Measurements from ENCODE around the gene ITPKC. TPM values are rescaled to one million over a fixed set of nuclear protein-coding genes. Genes with fewer than 3 reads are reported as not detected.
A peak's percentile ranks its signal among the peaks of the same experiment; 100 is the strongest.

ITPKC gene
- total and polyA plus RNA-seq, 9 of the 15 experiments (the other 6 are each of a cell fraction or from before 2014, with no cell fraction given) = 0.08 to 9.3 (median 5.8) TPM

DNA sequence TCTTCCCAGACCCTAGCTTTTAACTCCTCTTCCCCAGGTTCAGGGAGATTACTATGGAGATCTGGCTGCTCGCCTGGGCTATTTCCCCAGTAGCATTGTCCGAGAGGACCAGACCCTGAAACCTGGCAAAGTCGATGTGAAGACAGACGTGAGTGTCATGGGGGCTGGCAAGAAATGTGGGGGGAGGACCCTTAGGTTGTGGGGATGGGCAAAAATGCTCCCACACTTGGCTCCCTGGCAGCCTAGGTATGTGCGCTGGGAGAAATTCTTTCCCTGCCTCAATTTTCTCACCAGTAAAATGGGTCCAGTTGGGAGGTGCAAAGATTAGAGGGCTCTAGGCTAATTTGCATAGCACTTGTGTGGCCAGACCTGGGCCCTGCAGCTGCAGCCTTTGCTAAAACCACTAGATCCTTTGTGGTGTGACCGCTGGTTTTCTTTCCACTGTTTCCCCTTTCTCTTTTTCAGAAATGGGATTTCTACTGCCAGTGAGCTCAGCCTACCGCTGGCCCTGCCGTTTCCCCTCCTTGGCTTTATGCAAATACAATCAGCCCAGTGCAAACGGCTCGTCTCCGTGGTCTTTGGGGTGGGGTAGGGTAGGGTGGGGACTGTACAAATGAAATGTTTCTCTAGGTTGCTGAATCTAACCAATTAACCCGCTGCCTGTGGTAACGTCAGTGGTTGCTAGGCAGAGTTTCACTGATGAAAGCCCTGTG, 60.2 kb downstream of the ITPKC start (continued):
- TF ChIP-seq AFF1 (IDR thresholded peaks at IDR 0.05; ENCODE audit: low read depth in 1 of 2, partially characterized antibody in 2 of 2) (peak in 1 of 2 experiments; percentile 39), ZBTB12 (CRISPR knock-in tag; IDR thresholded peaks at IDR 0.05) (peak; percentile 79), MCM2 (IDR thresholded peaks at IDR 0.05; ENCODE audit: low read depth) (no peak), FOXK1 (CRISPR knock-in tag; IDR thresholded peaks at IDR 0.05; ENCODE audit: borderline replicate concordance) (no peak), STAG1 (CRISPR knock-in tag; IDR thresholded peaks at IDR 0.05; ENCODE audit: borderline replicate concordance) (no peak), PHF8 (IDR thresholded peaks at IDR 0.05; ENCODE audit: borderline replicate concordance, low read length) (no peak), ATF6 (CRISPR knock-in tag; IDR thresholded peaks at IDR 0.05) (no peak), PHF20 (IDR thresholded peaks at IDR 0.05; ENCODE audit: partially characterized antibody) (peak; percentile 37), GATAD2A (IDR thresholded peaks at IDR 0.05) (no peak), SRSF1 (IDR thresholded peaks at IDR 0.05; ENCODE audit: low read depth, low read length) (no peak), IRF1 (CRISPR knock-in tag; IDR thresholded peaks at IDR 0.05; ENCODE audit: borderline replicate concordance) (no peak)
- TF ChIP-seq, protein P1, sequence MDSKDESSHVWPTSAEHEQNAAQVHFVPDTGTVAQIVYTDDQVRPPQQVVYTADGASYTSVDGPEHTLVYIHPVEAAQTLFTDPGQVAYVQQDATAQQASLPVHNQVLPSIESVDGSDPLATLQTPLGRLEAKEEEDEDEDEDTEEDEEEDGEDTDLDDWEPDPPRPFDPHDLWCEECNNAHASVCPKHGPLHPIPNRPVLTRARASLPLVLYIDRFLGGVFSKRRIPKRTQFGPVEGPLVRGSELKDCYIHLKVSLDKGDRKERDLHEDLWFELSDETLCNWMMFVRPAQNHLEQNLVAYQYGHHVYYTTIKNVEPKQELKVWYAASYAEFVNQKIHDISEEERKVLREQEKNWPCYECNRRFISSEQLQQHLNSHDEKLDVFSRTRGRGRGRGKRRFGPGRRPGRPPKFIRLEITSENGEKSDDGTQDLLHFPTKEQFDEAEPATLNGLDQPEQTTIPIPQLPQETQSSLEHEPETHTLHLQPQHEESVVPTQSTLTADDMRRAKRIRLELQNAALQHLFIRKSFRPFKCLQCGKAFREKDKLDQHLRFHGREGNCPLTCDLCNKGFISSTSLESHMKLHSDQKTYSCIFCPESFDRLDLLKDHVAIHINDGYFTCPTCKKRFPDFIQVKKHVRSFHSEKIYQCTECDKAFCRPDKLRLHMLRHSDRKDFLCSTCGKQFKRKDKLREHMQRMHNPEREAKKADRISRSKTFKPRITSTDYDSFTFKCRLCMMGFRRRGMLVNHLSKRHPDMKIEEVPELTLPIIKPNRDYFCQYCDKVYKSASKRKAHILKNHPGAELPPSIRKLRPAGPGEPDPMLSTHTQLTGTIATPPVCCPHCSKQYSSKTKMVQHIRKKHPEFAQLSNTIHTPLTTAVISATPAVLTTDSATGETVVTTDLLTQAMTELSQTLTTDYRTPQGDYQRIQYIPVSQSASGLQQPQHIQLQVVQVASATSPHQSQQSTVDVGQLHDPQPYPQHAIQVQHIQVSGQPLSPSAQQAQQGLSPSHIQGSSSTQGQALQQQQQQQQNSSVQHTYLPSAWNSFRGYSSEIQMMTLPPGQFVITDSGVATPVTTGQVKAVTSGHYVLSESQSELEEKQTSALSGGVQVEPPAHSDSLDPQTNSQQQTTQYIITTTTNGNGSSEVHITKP (IDR thresholded peaks at IDR 0.05; ENCODE audit: partially characterized antibody) = peak; percentile 11
- TF ChIP-seq, protein P2, sequence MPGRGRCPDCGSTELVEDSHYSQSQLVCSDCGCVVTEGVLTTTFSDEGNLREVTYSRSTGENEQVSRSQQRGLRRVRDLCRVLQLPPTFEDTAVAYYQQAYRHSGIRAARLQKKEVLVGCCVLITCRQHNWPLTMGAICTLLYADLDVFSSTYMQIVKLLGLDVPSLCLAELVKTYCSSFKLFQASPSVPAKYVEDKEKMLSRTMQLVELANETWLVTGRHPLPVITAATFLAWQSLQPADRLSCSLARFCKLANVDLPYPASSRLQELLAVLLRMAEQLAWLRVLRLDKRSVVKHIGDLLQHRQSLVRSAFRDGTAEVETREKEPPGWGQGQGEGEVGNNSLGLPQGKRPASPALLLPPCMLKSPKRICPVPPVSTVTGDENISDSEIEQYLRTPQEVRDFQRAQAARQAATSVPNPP (IDR thresholded peaks at IDR 0.05; ENCODE audit: borderline replicate concordance, insufficient read depth, insufficient read length) = no peak
